SK-N-SH (cell line): ENCODE data around the gene SRP19.
A peak's percentile ranks its signal among the peaks of the same experiment; 100 is the strongest.

Experiments used
- CTCF ChIP-seq: fragments of 200-600 bp; sonication (generic); IDR thresholded peaks from 2 replicates; pipeline ENCODE4 v1.6.1; 2017; ENCODE audit warnings: antibody characterized with exemption, mild to moderate bottlenecking, moderate library complexity
- EP300 ChIP-seq, 2 experiments: IDR thresholded peaks; 2 replicates each; pipeline versions ENCODE4 v1.4.0 to v1.6.1; 2012; ENCODE audit warnings: borderline replicate concordance in 1 of 2, low read depth in 1 of 2, low read length in 1 of 2
- FOSL2 ChIP-seq: IDR thresholded peaks from 2 replicates; pipeline ENCODE4 v1.4.0; 2012; ENCODE audit warnings: low read depth, mild to moderate bottlenecking, moderate library complexity, borderline replicate concordance
- JUND ChIP-seq: IDR thresholded peaks from 2 replicates; pipeline ENCODE4 v1.4.0; 2012
- POLR2AphosphoS5 ChIP-seq: IDR thresholded peaks from 2 replicates; pipeline ENCODE4 v1.6.1; 2012; ENCODE audit warnings: low read depth, low read length
- REST ChIP-seq: IDR thresholded peaks from 2 replicates; pipeline ENCODE4 v1.6.1; 2012; ENCODE audit warnings: mild to moderate bottlenecking, low read depth, low read length, moderate library complexity
- USF2 ChIP-seq: fragments of 150-350 bp; IDR thresholded peaks from 2 replicates; pipeline ENCODE4 v1.6.1; 2017; ENCODE audit warnings: antibody characterized with exemption, low read length, low read depth, borderline replicate concordance
- YY1 ChIP-seq: IDR thresholded peaks from 2 replicates; pipeline ENCODE4 v1.4.0; 2012; ENCODE audit warnings: low read depth, mild to moderate bottlenecking
- TF ChIP-seq, protein P1 (sequence below): IDR thresholded peaks from 2 replicates; pipeline ENCODE4 v1.4.0; 2012; ENCODE audit warnings: low read depth

DNA sequence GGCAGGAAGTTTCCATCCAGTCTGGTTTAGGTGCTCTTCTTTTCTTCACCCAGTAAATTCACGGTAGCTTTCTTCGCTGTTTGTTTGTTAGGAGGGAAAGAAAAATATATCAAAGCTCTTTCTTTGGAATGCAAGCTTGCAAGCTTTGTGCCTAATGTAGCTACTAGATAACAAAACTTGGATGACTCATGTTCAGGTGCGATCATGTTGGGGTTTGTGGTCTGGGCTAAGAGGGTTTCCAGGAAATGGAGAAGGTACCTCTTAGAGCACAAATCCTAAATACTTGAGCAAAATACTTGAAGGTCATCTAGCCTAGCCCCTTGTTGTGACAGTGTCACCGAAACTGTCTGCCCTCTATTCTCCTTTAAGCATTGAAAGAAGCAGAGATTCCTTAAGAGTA is 17.7 kb downstream of the SRP19 start:
- no peak for TF ChIP-seq CTCF
- TF ChIP-seq POLR2AphosphoS5, result no peak
- TF ChIP-seq USF2, result no peak
- TF ChIP-seq EP300 (IDR thresholded peaks at IDR 0.05; ENCODE audit: borderline replicate concordance in 1 of 2, low read depth in 1 of 2, low read length in 1 of 2), result no peak
- TF ChIP-seq, protein P1, sequence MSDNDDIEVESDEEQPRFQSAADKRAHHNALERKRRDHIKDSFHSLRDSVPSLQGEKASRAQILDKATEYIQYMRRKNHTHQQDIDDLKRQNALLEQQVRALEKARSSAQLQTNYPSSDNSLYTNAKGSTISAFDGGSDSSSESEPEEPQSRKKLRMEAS, result no peak
- TF ChIP-seq JUND, result no peak
- 0 out of 2 replicates have a peak, but pooled peaks have one; percentile 10 for TF ChIP-seq FOSL2
- TF ChIP-seq REST, result no peak
- TF ChIP-seq YY1, result no peak
